Stomach (tissue), 4 donors: ENCODE results near the gene SLCO1B3.

Source experiments
- CTCF ChIP-seq, 7 experiments: fragments of 450-650 bp in 4 of 7; fragments of 200-600 bp in 3 of 7; sonication (generic) in 3 of 7; IDR thresholded peaks; one replicate each; pipeline ENCODE4 v1.5.1; 2016 to 2019; ENCODE audit warnings: antibody characterized with exemption in 7 of 7, control low read depth in 2 of 7, mild to moderate bottlenecking in 1 of 7
- EP300 ChIP-seq: sonication (generic); formaldehyde crosslinking; IDR thresholded peaks from one replicate; pipeline ENCODE4 v1.6.1; 2017; ENCODE audit warnings: antibody characterized with exemption
- POLR2A ChIP-seq, 4 donors: fragments of 450-650 bp; IDR thresholded peaks; one replicate each; pipeline ENCODE4 v1.6.1; 2016; ENCODE audit warnings: antibody characterized with exemption in 4 of 4, control low read depth in 2 of 4, mild to moderate bottlenecking in 1 of 4, moderate library complexity in 1 of 4
- POLR2AphosphoS5 ChIP-seq, 3 donors: sonication (generic); formaldehyde crosslinking; IDR thresholded peaks; one replicate each; pipeline ENCODE4 v1.6.1; 2016; ENCODE audit warnings: antibody characterized with exemption in 3 of 3

DNA sequence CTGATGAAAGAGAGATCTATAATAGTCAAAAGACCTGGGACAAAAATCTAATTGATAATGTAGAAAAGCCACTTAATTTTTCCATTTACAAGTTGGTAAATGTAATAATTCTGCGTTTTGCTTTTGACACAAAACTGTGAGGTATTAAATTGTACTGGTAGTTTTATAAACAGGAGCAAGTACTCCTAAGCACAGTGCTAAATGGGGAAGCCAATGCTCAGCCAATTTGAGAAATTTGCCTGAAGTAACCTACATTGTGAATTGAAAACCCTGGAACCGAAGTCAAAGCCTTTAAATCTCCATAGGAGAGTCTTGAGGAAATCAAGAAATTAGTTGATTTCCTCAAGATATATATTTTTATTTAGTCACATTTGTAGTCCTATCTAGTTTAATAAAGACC lies 152.8 kb downstream of the SLCO1B3 start:
- TF ChIP-seq CTCF (IDR thresholded peaks at IDR 0.05) (no peak), POLR2AphosphoS5 (IDR thresholded peaks at IDR 0.05) (no peak), POLR2A (IDR thresholded peaks at IDR 0.05) (no peak), EP300 (no peak)
